GM21737 (cell line): Measurements from ENCODE around the gene SKP1.

Source experiments
- ATAC-seq: cut with Tn5 transposase; IDR thresholded peaks from one replicate; pipeline ENCODE4 v1.9.1; 2021; ENCODE audit warnings: mild to moderate bottlenecking, moderate library complexity; ENCODE audit not compliant: unreplicated experiment

SKP1 gene

GRCh38 chr5:134113902-134114875, 62.6 kb downstream of the SKP1 start, which contains the start of gene TCF7:
TSS of gene TCF7 (plus strand) at chr5:134114681. CDS start at chr5:134114907, 226 bp downstream.
- ATAC-seq: peak; percentile 80

- ATAC-seq: no peak
Observed at GRCh38 chr5:134113363-134113889, 63.3 kb downstream of the SKP1 start.

- ATAC-seq: no peak
Observed at GRCh38 chr5:134112726-134113362, 63.9 kb downstream of the SKP1 start.

GRCh38 chr5:134111741-134112647, 64.8 kb downstream of the SKP1 start:
- ATAC-seq: no peak

GRCh38 chr5:134110382-134110781, 66.4 kb downstream of the SKP1 start:
- no peak for ATAC-seq

GRCh38 chr5:134107779-134108178, 69.0 kb downstream of the SKP1 start:
- no peak for ATAC-seq

GRCh38 chr5:134106991-134107701, 69.6 kb downstream of the SKP1 start:
- ATAC-seq: no peak

- ATAC-seq: no peak
Observed at GRCh38 chr5:134103998-134104654, 72.6 kb downstream of the SKP1 start.

GRCh38 chr5:134103397-134103796, 73.4 kb downstream of the SKP1 start:
- ATAC-seq: no peak

- ATAC-seq: no peak
Observed at GRCh38 chr5:134101686-134102439, 74.9 kb downstream of the SKP1 start.

GRCh38 chr5:134100283-134101091, 76.3 kb downstream of the SKP1 start:
- ATAC-seq: peak; percentile 82

- ATAC-seq: no peak
Observed at GRCh38 chr5:134099939-134100282, 76.8 kb downstream of the SKP1 start.

- ATAC-seq: no peak
Observed at GRCh38 chr5:134099288-134099872, 77.4 kb downstream of the SKP1 start.
